ENCODE measurements around the gene BHLHE23. TPM values are rescaled to one million over a fixed set of nuclear protein-coding genes. Genes with fewer than 3 reads are reported as not detected.

BHLHE23 gene
- total RNA-seq, 2 experiments from 2014 or later, result not detected

DNA sequence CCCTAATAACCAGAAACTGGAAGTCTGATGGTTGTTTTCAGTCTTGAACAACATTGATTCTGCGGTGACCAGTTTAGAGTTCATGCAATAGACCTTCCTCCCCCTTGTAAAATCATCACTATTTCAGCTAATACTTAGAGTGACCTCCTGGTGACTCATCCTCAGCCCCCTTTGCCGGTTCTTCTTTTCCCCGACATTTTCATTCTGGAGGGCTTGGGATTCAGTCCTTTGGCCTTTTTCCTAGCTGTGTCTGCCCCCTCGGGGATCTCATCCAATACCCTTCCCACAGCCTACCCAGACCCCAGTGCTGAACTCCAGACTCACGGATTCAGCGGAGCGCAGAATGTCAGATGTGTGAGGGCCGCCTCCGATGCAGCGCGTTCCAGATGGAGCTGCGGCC, 7.5 kb upstream of the BHLHE23 start:
- POLR2A ChIA-PET, result no interaction called here
- CTCF ChIA-PET, result interaction anchor here (1.8 kb wide), 1 partner anchor 41 kb away, joined by 5 read pairs; no protein-coding TSS in a partner anchor

DNA sequence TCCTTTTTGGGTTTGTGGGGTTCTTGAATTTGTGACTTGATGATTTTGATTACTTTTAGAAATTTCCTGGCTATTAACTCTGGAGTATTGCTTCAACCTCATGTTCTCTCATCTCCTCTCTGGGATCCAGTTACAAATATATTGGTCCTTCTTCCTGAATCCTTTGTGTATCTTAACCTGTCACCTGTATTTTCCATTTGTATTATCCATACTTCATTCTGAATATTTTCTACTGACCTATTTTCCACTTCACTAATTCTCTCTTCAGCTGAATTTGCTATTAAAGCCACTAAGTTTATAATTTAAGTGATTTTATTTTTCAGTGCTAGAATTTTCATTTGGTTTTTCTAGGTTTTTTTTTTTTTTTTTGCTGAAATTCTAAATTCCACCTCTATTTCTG, 6.4 kb upstream of the BHLHE23 start:
- CTCF ChIA-PET, result interaction anchor here (3.1 kb wide), 1 partner anchor 40 kb away, joined by 14 read pairs; no protein-coding TSS in a partner anchor
- POLR2A ChIA-PET, result no interaction called here

GRCh38 chr20:63011798-63012197, 5.0 kb upstream of the BHLHE23 start:
- ChIA-PET POLR2A (no interaction called here), CTCF (interaction anchor here (1.4 to 3.1 kb wide), 3 partner anchors 32 to 139 kb away, joined by 5 to 14 read pairs (median 5); no protein-coding TSS in a partner anchor)

DNA sequence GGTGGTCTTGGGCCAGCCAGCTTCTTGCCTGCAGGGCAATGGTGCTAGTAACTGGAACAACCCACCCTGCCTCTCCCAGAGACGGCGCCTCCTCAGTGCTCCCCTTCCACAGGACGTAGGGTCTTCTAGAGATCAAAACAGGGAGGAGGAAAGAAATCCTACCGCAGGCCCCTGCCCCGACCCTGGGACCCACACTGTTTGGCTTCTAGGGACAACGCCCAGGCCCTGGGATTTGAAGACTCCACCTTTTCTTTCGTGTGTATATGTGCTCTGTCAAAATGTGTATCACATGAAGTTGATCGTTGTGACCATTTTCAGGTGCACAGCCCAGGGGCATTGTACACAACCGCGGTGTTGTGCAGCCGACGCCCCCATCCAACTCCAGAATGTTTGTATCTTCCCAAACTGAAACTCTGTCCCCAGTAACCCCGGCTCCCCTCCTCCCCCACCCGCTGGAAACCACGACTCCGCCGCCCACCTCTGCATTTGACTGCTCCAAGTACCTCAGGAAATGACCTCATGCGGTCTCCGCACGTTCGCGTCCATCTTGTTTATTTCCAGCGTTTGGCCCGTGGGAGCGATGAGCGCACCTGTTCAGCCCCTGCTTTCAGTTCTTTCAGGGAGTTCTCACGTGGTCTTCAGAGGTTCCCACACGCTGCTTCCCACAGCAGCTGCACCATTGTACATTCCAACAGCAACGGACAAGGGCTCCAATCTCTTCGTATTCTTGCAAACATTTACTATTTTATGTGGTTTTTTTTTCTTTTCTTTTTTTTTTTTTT, 3.4 kb upstream of the BHLHE23 start:
- CTCF ChIA-PET, result interaction anchor here (0.6 to 3.1 kb wide), 10 partner anchors 9 to 137 kb away, joined by 3 to 14 read pairs (median 4); no protein-coding TSS in a partner anchor
- POLR2A ChIA-PET, result interaction anchor here (1.0 kb wide), 1 partner anchor 38 kb away, joined by 4 read pairs; no protein-coding TSS in a partner anchor

GRCh38 chr20:63009045-63009961, 2.5 kb upstream of the BHLHE23 start:
- POLR2A ChIA-PET, result interaction anchor here (1.0 kb wide), 1 partner anchor 37 kb away, joined by 4 read pairs; no protein-coding TSS in a partner anchor
- CTCF ChIA-PET, result interaction anchor here (0.6 to 2.6 kb wide), 19 partner anchors 8 to 148 kb away, joined by 3 to 16 read pairs (median 4); partner anchors contain the start of gene TCFL5

GRCh38 chr20:63008541-63009044, 1.8 kb upstream of the BHLHE23 start:
- CTCF ChIA-PET, result interaction anchor here (0.5 to 2.6 kb wide), 16 partner anchors 10 to 147 kb away, joined by 3 to 16 read pairs (median 4); partner anchors contain the start of gene TCFL5
- POLR2A ChIA-PET, result no interaction called here

GRCh38 chr20:63007646-63008488, 1.1 kb upstream of the BHLHE23 start:
- ChIA-PET CTCF (interaction anchor here (0.5 to 2.6 kb wide), 5 partner anchors 28 to 134 kb away, joined by 4 to 16 read pairs (median 12); no protein-coding TSS in a partner anchor), POLR2A (no interaction called here)

GRCh38 chr20:63007360-63007645, 539 bp upstream of the BHLHE23 start:
- POLR2A ChIA-PET, result no interaction called here

DNA sequence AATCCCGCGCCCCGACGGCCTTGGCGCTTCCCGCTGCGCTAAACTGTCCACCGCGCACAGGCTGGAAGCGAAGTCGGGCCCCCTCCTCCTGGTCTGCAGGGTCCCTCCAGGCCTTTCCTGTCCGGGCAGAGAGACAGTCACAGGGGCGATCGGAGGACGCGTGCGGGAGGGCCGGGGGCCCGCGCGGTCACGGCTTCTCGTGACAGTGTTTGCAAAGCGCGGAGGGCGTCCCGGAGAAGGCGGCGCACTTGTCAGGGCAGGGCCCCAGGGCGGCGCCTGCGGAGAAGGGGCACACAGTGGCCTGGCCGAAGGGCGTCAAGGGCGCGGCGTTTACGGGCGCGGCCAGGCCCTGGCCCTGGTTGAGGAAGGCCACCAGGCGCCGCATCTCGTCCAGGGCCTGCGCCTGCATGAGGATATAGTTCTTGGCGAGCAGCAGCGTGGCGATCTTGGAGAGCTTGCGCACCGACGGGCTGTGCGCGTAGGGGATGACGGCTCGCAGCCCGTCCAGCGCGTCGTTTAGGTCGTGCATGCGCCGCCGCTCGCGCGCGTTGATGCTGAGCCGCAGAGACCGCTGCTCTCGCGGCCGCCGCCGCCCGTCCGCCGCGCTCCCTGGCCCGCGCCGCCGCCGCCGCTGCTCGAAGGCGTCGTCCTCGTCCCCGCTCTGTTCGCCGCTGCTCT, 763 bp downstream of the BHLHE23 start:
- CTCF ChIA-PET, result interaction anchor here (1.3 kb wide), 1 partner anchor 24 kb away, joined by 3 read pairs; no protein-coding TSS in a partner anchor

More at GRCh38 chr20:63007360-63007645, 539 bp upstream of the BHLHE23 start:
- CTCF ChIA-PET, result interaction anchor here (2.6 kb wide), 1 partner anchor 134 kb away, joined by 14 read pairs; no protein-coding TSS in a partner anchor

GRCh38 chr20:63005365-63005861, 1.4 kb downstream of the BHLHE23 start:
- ChIA-PET CTCF (no interaction called here), POLR2A (no interaction called here)

More for the DNA sequence above, 763 bp downstream of the BHLHE23 start:
- POLR2A ChIA-PET, result no interaction called here

GRCh38 chr20:63004607-63005364, 2.0 kb downstream of the BHLHE23 start:
- CTCF ChIA-PET, result interaction anchor here (0.9 kb wide), 1 partner anchor 32 kb away, joined by 3 read pairs; no protein-coding TSS in a partner anchor
- POLR2A ChIA-PET, result no interaction called here

DNA sequence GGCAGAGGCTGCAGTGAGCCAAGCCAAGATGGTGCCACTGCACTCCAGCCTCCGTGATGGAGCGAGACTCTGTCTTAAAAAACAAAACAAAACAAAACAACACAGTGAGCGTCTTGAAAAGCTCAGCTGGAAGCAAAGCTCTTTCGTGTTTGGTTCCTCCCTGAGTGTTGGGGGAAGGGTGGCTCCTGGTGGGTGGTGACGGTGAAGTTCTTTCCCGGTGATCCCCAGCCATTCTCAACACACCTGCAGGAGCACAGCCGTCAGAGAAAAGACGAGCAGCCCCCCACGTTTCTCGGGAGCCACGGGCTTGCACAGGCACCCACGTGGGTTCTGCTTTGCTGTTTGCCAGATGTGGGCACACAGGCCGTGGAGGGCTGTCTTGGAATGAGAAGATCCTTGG, 3.2 kb downstream of the BHLHE23 start:
- ChIA-PET CTCF (no interaction called here), POLR2A (no interaction called here)

- CTCF ChIA-PET, result interaction anchor here (0.7 kb wide), 1 partner anchor 30 kb away, joined by 3 read pairs; no protein-coding TSS in a partner anchor
- POLR2A ChIA-PET, result interaction anchor here (0.7 kb wide), 1 partner anchor 30 kb away, joined by 4 read pairs; no protein-coding TSS in a partner anchor
These were observed 4.3 kb downstream of the BHLHE23 start for GRCh38 chr20:63002511-63002910.

- ChIA-PET POLR2A (no interaction called here), CTCF (interaction anchor here (0.8 kb wide), 1 partner anchor 8 kb away, joined by 3 read pairs; no protein-coding TSS in a partner anchor)
These were observed 5.8 kb downstream of the BHLHE23 start for GRCh38 chr20:63000958-63001357.

- CTCF ChIA-PET, result interaction anchor here (1.0 kb wide), 1 partner anchor 18 kb away, joined by 4 read pairs; no protein-coding TSS in a partner anchor
- POLR2A ChIA-PET, result no interaction called here
These were observed 6.7 kb downstream of the BHLHE23 start for GRCh38 chr20:63000036-63000435.

GRCh38 chr20:62999580-62999979, 7.2 kb downstream of the BHLHE23 start:
- CTCF ChIA-PET, result interaction anchor here (1.0 to 1.5 kb wide), 2 partner anchors 10 to 17 kb away, joined by 4 to 5 read pairs; no protein-coding TSS in a partner anchor
- POLR2A ChIA-PET, result interaction anchor here (0.6 kb wide), 1 partner anchor 327 kb away, joined by 4 read pairs; no protein-coding TSS in a partner anchor

DNA sequence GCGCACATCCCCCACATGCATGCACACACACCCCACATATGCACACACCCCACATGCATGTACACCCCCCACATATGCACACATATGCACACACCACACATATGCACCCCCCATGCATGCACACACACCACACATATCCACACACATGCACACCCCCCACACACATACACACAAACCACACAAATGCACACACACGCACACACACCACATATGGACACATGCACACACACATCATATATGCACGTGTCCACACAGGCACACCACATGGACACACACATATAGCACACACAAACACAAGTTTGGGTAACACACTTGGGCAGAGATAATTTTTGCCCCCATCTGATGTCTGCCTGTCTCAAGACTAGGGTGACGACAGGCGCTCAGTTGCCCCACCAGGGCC, 8.3 kb downstream of the BHLHE23 start:
- ChIA-PET POLR2A (no interaction called here), CTCF (interaction anchor here (1.5 kb wide), 1 partner anchor 11 kb away, joined by 5 read pairs; no protein-coding TSS in a partner anchor)
